ENCODE results near the gene GPR63. TPM values are rescaled to one million over a fixed set of nuclear protein-coding genes. Genes with fewer than 3 reads are reported as not detected.

The GPR63 gene
- total and polyA plus RNA-seq, 4 donors: 0.03 to 0.14 (median 0.08) TPM; not detected in 1

GRCh38 chr6:96865055-96865405, 27.8 kb upstream of the GPR63 start:
- Histone ChIP-seq H3K36me3 (ENCODE audit: control insufficient read depth in 4 of 4, insufficient read depth in 3 of 4, low read depth in 1 of 4, low read length in 3 of 4) (no peaks in the 10 kb centered on the region), H3K4me1 (ENCODE audit: control insufficient read depth in 4 of 4, insufficient read depth in 4 of 4, low read length in 3 of 4) (no peaks in the 10 kb centered on the region), H3K9me3 (ENCODE audit: control insufficient read depth in 4 of 4, low read length in 3 of 4) (no peaks in the 10 kb centered on the region), H3K27ac (ENCODE audit: low read depth in 1 of 2, low read length in 2 of 2) (no peak overlapping the region), H3K4me3 (ENCODE audit: low read depth in 1 of 3, low read length in 3 of 3) (no peak overlapping the region), H3K27me3 (ENCODE audit: control insufficient read depth in 4 of 4, insufficient read depth in 4 of 4, low read length in 3 of 4) (peaks cover 0 to 7% (median 0%) of the 10 kb centered on the region in 4 donors), H3K9ac (ENCODE audit: low read depth in 1 of 2, low read length in 2 of 2) (no peak overlapping the region)
- 88% methylated on average over 3 of the region's 3 CpGs for WGBS
- no peak for TF ChIP-seq EGR1 (IDR thresholded peaks at IDR 0.05; ENCODE audit: low read depth in 2 of 2)
- DNase-seq (ENCODE audit: low spot score): no peak

- no peak overlapping the region for H3K27ac ChIP-seq (ENCODE audit: low read depth in 1 of 2, low read length in 2 of 2)
- H3K4me3 ChIP-seq (ENCODE audit: low read depth in 1 of 3, low read length in 3 of 3): no peak overlapping the region
- H3K36me3 ChIP-seq (ENCODE audit: control insufficient read depth in 4 of 4, insufficient read depth in 3 of 4, low read depth in 1 of 4, low read length in 3 of 4): no peaks in the 10 kb centered on the region
- peaks cover 0 to 7% (median 0%) of the 10 kb centered on the region in 4 donors for H3K27me3 ChIP-seq (ENCODE audit: control insufficient read depth in 4 of 4, insufficient read depth in 4 of 4, low read length in 3 of 4)
- H3K9ac ChIP-seq (ENCODE audit: low read depth in 1 of 2, low read length in 2 of 2): no peak overlapping the region
- TF ChIP-seq JUND (IDR thresholded peaks at IDR 0.05): no peak
- no peak for TF ChIP-seq GABPA (IDR thresholded peaks at IDR 0.05 in 1 of 2, conservative IDR thresholded peaks at IDR 0.05 in 1 of 2)
- no peak for TF ChIP-seq REST (IDR thresholded peaks at IDR 0.05)
- no peak for TF ChIP-seq SP1 (IDR thresholded peaks at IDR 0.05)
- no peak for TF ChIP-seq TAF1 (conservative IDR thresholded peaks at IDR 0.05)
- TF ChIP-seq RAD21 (IDR thresholded peaks at IDR 0.05): no peak
- no peak for TF ChIP-seq MAX (IDR thresholded peaks at IDR 0.05)
- TF ChIP-seq ZBTB33 (IDR thresholded peaks at IDR 0.05): no peak
- TF ChIP-seq YY1 (IDR thresholded peaks at IDR 0.05): no peak
- TF ChIP-seq ATF3 (IDR thresholded peaks at IDR 0.05): no peak
- TF ChIP-seq FOXA2 (IDR thresholded peaks at IDR 0.05): no peak
- H3K9me3 ChIP-seq (ENCODE audit: control insufficient read depth in 4 of 4, low read length in 3 of 4): no peaks in the 10 kb centered on the region
- no peaks in the 10 kb centered on the region for H3K4me1 ChIP-seq (ENCODE audit: control insufficient read depth in 4 of 4, insufficient read depth in 4 of 4, low read length in 3 of 4)
- 77% methylated on average over 3 of the region's 3 CpGs for WGBS
- DNase-seq (ENCODE audit: low spot score): no peak
Observed at GRCh38 chr6:96864216-96865054, 27.2 kb upstream of the GPR63 start.
